ENCODE data around the gene MIA. TPM values are rescaled to one million over a fixed set of nuclear protein-coding genes. Genes with fewer than 3 reads are reported as not detected.
"Not testable (repeated sequence)": the region's sequence is repeated elsewhere in the genome, so short reads cannot be mapped to it uniquely, and the experiment has no call there.

Gene MIA
- total RNA-seq, 4 donors from 2014 or later: 2.1 to 4.1 (median 2.7) TPM

- H3K4me3 ChIP-seq; DNase-seq (ENCODE audit: extremely low spot score); H3K27ac ChIP-seq (replicated peaks in 1 of 4); H3K27me3 ChIP-seq; intact Hi-C loops (cut with DNase I); H3K9me3 ChIP-seq: not testable (repeated sequence)
- Histone ChIP-seq H3K4me1 (peaks cover 0 to 14% (median 4%) of the 10 kb centered on the region in 4 donors), H3K36me3 (peaks cover 9 to 26% (median 18%) of the 10 kb centered on the region in 4 donors)
- 78% methylated on average over 28 of the region's 29 CpGs for WGBS
These were observed 51.5 kb downstream of the MIA start for GRCh38 chr19:40826699-40827385.

Other genes with a start within 250 kb of the MIA start
- gene SHKBP1, start 198.6 kb upstream of the MIA start, total RNA-seq: 10 to 100 TPM; 39.5 to 82.7 (median 52.7) TPM
- gene LTBP4, start 174.2 kb upstream of the MIA start, total RNA-seq: 100 to 1,000 TPM; 358 to 430 (median 397) TPM
- 10 to 100 TPM; 28.2 to 51.7 (median 41.5) TPM for gene NUMBL, start 84.9 kb upstream of the MIA start, total RNA-seq
- 10 to 100 TPM; 34.5 to 57.7 (median 45.3) TPM for gene COQ8B, start 58.6 kb upstream of the MIA start, total RNA-seq
- gene ITPKC, start 58.4 kb upstream of the MIA start, total RNA-seq: 100 to 1,000 TPM in 1 of 4 donors, 10 to 100 TPM in 3; 28.7 to 123 (median 33.3) TPM
- gene ACTMAP, start 25.0 kb upstream of the MIA start, total RNA-seq: 1 to 10 TPM; 1.7 to 4.6 (median 3.7) TPM
- gene SNRPA, start 24.3 kb upstream of the MIA start, total RNA-seq: 10 to 100 TPM; 47.3 to 69.1 (median 57.6) TPM
- 10 to 100 TPM; 22.9 to 26.6 (median 23.2) TPM for gene RAB4B, start 2.7 kb downstream of the MIA start, total RNA-seq
- 100 to 1,000 TPM in 2 of 4 donors, 10 to 100 TPM in 2; 93.1 to 131 (median 101) TPM for gene EGLN2, start 23.7 kb downstream of the MIA start, total RNA-seq
- gene CYP2A6, start 74.9 kb downstream of the MIA start, total RNA-seq: not detected
- gene CYP2A7, start 106.7 kb downstream of the MIA start, total RNA-seq: not detected
- not detected for gene CYP2B6, start 215.8 kb downstream of the MIA start, total RNA-seq